Measurements from ENCODE around the gene CACNA1I.

DNA sequence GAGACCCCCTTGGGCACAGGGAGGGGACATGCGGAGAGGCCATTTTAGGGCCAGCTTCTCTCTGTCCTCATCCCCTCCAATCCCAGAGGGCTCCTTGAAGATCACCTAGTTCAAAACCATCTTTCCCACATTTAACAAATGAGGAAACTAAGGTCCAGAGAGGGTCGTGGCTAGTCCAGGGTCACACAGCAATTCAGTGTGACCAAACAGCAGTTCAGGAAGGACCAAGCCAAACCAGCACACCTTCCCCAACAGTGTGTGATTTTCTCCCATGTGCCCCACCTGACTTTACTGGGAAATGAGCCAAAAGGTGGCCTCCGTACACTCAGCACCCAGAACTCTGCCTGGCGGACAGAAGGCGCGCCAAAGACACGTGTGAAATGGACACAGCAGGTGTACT is 51.3 kb downstream of the CACNA1I start:
- no peak for TF ChIP-seq SRF (IDR thresholded peaks at IDR 0.05; ENCODE audit: low read depth)
- TF ChIP-seq, protein P1, sequence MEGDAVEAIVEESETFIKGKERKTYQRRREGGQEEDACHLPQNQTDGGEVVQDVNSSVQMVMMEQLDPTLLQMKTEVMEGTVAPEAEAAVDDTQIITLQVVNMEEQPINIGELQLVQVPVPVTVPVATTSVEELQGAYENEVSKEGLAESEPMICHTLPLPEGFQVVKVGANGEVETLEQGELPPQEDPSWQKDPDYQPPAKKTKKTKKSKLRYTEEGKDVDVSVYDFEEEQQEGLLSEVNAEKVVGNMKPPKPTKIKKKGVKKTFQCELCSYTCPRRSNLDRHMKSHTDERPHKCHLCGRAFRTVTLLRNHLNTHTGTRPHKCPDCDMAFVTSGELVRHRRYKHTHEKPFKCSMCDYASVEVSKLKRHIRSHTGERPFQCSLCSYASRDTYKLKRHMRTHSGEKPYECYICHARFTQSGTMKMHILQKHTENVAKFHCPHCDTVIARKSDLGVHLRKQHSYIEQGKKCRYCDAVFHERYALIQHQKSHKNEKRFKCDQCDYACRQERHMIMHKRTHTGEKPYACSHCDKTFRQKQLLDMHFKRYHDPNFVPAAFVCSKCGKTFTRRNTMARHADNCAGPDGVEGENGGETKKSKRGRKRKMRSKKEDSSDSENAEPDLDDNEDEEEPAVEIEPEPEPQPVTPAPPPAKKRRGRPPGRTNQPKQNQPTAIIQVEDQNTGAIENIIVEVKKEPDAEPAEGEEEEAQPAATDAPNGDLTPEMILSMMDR (IDR thresholded peaks at IDR 0.05 in 2 of 3, conservative IDR thresholded peaks at IDR 0.05 in 1 of 3; ENCODE audit: borderline replicate concordance in 1 of 3, insufficient read depth in 1 of 3, low read depth in 2 of 3, low read length in 2 of 3): no peak
- TF ChIP-seq EGR1 (IDR thresholded peaks at IDR 0.05; ENCODE audit: low read depth): no peak
- TF ChIP-seq, protein P2, sequence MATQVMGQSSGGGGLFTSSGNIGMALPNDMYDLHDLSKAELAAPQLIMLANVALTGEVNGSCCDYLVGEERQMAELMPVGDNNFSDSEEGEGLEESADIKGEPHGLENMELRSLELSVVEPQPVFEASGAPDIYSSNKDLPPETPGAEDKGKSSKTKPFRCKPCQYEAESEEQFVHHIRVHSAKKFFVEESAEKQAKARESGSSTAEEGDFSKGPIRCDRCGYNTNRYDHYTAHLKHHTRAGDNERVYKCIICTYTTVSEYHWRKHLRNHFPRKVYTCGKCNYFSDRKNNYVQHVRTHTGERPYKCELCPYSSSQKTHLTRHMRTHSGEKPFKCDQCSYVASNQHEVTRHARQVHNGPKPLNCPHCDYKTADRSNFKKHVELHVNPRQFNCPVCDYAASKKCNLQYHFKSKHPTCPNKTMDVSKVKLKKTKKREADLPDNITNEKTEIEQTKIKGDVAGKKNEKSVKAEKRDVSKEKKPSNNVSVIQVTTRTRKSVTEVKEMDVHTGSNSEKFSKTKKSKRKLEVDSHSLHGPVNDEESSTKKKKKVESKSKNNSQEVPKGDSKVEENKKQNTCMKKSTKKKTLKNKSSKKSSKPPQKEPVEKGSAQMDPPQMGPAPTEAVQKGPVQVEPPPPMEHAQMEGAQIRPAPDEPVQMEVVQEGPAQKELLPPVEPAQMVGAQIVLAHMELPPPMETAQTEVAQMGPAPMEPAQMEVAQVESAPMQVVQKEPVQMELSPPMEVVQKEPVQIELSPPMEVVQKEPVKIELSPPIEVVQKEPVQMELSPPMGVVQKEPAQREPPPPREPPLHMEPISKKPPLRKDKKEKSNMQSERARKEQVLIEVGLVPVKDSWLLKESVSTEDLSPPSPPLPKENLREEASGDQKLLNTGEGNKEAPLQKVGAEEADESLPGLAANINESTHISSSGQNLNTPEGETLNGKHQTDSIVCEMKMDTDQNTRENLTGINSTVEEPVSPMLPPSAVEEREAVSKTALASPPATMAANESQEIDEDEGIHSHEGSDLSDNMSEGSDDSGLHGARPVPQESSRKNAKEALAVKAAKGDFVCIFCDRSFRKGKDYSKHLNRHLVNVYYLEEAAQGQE (IDR thresholded peaks at IDR 0.05; ENCODE audit: low read depth): no peak
- TF ChIP-seq, protein P3, sequence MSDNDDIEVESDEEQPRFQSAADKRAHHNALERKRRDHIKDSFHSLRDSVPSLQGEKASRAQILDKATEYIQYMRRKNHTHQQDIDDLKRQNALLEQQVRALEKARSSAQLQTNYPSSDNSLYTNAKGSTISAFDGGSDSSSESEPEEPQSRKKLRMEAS (IDR thresholded peaks at IDR 0.05): no peak
